GM10266 (cell line): ENCODE measurements around the gene CCDC8.

Experiments
- DNase-seq: peaks from one replicate; pipeline ENCODE4 v3.0.0; 2012; ENCODE audit errors: extremely low spot score
- TF ChIP-seq, protein P1 (sequence below): IDR thresholded peaks from 2 replicates; pipeline ENCODE4 v1.5.1; 2012; ENCODE audit warnings: mild to moderate bottlenecking, low read depth; ENCODE audit not compliant: control insufficient read depth, insufficient read depth; ENCODE audit errors: missing control alignments

The CCDC8 gene

DNA sequence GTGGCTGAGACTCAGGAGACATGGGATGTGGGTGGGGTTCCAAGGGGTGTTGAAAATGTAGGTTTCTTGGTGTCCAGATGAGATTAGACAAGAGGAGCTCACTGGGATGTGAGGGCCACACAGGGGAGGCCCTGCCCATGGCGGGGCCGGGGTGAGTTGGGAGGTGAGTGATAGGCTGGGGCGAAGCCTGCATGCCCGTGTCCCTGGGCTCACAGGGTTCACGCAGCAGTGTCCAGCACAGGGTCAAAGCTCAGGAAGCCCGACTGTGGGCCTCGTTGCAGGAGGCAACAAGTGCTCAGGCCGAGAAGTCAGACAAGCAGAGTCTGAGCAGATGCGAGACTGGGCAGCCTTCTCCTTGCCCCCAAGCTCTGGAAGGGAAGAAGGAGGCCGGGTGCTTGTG lies 27.2 kb downstream of the CCDC8 start:
- DNase-seq: no peak
- TF ChIP-seq, protein P1, sequence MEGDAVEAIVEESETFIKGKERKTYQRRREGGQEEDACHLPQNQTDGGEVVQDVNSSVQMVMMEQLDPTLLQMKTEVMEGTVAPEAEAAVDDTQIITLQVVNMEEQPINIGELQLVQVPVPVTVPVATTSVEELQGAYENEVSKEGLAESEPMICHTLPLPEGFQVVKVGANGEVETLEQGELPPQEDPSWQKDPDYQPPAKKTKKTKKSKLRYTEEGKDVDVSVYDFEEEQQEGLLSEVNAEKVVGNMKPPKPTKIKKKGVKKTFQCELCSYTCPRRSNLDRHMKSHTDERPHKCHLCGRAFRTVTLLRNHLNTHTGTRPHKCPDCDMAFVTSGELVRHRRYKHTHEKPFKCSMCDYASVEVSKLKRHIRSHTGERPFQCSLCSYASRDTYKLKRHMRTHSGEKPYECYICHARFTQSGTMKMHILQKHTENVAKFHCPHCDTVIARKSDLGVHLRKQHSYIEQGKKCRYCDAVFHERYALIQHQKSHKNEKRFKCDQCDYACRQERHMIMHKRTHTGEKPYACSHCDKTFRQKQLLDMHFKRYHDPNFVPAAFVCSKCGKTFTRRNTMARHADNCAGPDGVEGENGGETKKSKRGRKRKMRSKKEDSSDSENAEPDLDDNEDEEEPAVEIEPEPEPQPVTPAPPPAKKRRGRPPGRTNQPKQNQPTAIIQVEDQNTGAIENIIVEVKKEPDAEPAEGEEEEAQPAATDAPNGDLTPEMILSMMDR: no peak

DNA sequence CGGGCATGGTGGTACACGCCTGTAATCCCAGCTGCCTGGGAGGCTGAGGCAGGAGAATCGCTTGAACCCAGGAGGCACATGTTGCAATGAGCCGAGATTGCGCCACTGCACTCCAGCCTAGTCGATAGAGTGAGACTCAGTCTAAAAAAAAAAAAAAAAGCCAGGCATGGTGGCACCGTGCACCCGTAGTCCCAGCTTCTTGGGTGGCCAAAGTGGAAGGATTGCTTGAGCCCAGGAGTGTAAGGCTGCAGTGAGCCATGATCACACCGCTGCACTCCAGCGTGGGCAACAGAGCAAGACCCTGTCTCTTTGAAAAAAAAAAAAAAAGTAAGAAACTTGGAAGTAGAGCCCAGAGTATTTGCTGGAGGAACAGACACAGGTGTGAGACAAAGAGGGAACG lies 27.7 kb downstream of the CCDC8 start:
- DNase-seq: no peak
- TF ChIP-seq, protein P1: no peak

DNA sequence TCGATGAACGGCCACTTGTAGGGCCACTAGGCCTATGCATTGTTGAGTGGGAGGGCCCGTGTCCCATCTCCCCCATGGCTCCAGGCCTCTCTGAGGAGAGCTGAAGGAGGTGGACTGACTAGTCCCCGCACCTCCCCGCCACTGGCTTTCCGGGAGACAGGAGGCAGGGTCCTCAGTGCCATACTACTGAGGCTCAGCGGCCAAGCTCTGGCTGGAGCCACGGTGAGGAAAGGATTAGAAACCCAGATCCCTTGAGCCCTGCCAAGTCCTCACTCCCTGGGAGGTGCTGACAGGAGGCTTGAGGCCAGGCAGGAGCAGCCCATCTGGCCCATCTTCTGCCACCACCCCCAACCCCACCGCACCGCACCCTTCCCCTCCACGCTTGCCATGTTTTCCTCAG lies 29.0 kb downstream of the CCDC8 start:
- TF ChIP-seq, protein P1: no peak
- DNase-seq: no peak

DNA sequence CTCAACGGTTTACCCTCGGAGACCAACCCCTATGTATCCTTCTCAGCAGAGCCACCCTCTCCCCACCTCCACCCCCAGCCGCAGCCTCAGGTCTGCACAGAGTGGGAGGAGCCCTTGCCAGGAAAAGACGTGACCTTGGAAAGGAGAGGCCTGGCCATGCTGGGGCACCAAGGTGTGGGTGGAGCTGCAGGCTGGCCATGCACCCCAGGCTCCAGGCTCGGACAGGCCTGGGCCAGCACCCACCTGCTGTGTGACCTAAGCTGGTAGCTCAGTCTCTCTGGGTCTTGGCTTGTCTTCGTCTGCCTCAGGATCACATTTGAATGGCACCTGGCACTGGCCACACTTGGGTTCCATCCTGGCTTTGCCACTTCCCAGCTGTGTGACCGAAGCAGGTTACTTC lies 29.5 kb downstream of the CCDC8 start:
- no peak for DNase-seq
- TF ChIP-seq, protein P1: no peak

DNA sequence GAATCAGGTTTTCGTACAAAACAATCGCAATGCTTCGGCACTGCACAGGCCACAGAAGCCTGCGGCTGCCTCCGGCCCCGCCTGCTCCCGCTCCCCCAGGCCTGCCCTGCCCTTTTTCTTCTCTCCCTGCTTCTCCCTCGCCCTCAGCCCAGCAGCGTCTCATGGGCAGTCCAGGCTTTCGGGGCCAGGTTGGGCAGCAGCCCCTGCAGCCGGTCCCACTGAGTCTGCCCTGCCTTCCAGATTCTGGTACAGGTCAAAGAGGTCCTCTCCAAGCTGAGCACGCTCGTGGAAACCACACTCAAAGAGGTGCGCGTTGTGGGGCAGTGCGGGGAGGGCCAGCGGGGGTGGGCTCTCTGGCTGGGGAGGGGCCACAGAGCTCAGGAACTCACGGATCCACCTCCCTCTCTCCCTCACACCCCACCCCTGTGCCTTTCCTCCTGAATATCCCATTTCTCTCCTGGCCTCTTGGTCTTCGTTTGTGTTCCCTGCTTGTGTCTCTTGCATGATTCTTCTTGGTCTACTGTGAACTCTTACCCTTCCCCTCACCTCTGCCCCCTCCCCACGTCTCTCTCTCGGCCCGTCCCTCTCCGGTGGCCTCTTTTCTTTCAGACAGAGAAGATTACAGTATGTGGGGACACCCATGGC lies 30.1 kb downstream of the CCDC8 start:
- TF ChIP-seq, protein P1: no peak
- DNase-seq: no peak

DNA sequence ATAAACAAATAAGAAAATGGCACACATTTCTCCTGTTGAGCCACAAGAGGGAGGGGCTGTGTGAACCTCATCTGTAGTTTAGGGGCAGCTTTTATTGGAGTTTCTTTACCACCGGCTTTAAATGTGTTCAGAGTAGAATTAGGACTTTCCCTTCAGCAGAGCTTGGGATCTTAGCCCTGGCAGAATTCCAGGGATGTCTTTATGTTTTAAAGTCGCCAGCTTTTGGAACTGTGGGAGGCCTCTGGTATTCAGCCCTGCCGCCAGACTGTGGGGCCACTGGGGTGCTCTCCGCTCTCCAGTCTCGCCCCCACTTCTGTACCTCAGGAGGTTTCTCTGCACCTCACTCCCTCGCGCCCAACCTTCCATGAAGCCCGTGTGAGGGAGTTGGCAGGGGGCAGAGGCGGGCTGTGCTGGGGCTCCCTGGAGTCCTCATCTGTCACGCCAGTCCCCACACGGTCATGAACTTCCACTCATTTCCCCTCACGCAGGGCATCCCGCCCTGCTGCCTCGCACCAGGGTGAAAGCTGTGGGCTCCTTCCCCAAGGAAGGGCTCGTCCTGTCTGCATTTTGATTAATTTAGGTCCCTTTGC lies 31.5 kb downstream of the CCDC8 start:
- DNase-seq: no peak

DNA sequence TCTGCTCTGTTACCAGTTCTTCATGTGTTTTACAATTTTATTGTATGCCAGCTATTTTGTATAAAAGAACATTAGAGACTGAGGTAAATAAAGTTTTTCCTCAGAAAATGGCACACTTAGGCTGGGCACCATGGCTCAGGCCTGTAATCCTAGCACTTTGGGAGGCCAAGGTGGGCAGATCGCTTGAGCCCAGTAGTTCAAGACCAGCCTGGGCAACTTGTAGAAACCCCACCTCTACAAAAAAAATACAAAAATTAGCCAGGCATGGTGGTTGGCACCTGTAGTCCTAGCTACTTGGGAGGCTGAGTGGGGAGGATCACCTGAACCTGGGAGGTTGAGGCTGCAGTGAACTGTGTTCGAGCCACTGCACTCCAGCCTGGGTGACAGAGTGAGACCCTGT lies 32.0 kb downstream of the CCDC8 start:
- TF ChIP-seq, protein P1: no peak
- DNase-seq: no peak

More for the DNA sequence above, 31.5 kb downstream of the CCDC8 start:
- TF ChIP-seq, protein P1: no peak
